GM12878 (cell line): ENCODE results near the gene PLIN3. TPM values are rescaled to one million over a fixed set of nuclear protein-coding genes. Genes with fewer than 3 reads are reported as not detected.

Experiments used
- ASH2L ChIP-seq: fragments of 300-600, 200-600 bp; sonication (generic); IDR thresholded peaks from 2 replicates; pipeline ENCODE4 v1.6.1; 2017; ENCODE audit warnings: low read depth, mild to moderate bottlenecking, borderline replicate concordance
- BHLHE40 ChIP-seq, 2 experiments: fragments of 450-650 bp in 1 of 2; IDR thresholded peaks; 2 replicates each; pipeline ENCODE4 v1.6.1; 2011 to 2017; ENCODE audit warnings: low read depth in 2 of 2, borderline replicate concordance in 1 of 2, improper control_type of control experiment in 1 of 2, low read length in 1 of 2, mild to moderate bottlenecking in 1 of 2
- CEBPB ChIP-seq, 2 experiments: fragments of 150-350 bp in 1 of 2; IDR thresholded peaks; 2 replicates each; pipeline ENCODE4 v1.6.1; 2012 to 2014; ENCODE audit warnings: low read depth in 2 of 2, low read length in 2 of 2, borderline replicate concordance in 1 of 2, inconsistent platforms in 1 of 2
- CREM ChIP-seq: IDR thresholded peaks from 2 replicates; pipeline ENCODE4 v1.6.1; 2014; ENCODE audit warnings: antibody characterized with exemption, low read depth
- IKZF1 ChIP-seq: fragments of 450-650 bp; conservative IDR thresholded peaks from 2 replicates; pipeline ENCODE4 v1.6.1; 2017; ENCODE audit warnings: antibody characterized with exemption, mild to moderate bottlenecking
- KAT2A ChIP-seq: conservative IDR thresholded peaks from 2 replicates; pipeline ENCODE4 v1.6.1; 2011; ENCODE audit warnings: low read depth, low read length; ENCODE audit not compliant: control insufficient read depth
- LARP7 ChIP-seq: fragments of 450-650 bp; IDR thresholded peaks from 2 replicates; pipeline ENCODE4 v1.6.1; 2017; ENCODE audit warnings: mild to moderate bottlenecking
- MYC ChIP-seq: IDR thresholded peaks from 2 replicates; pipeline ENCODE4 v1.6.1; 2011; ENCODE audit warnings: mild to moderate bottlenecking, low read length, moderate library complexity, inconsistent platforms; ENCODE audit not compliant: insufficient read depth, insufficient replicate concordance, insufficient read length, severe bottlenecking
- NFYB ChIP-seq: IDR thresholded peaks from 2 replicates; pipeline ENCODE4 v1.6.1; 2011; ENCODE audit warnings: low read depth, mild to moderate bottlenecking, low read length, improper control_type of control experiment, moderate library complexity; ENCODE audit not compliant: insufficient read depth
- NR2C1 ChIP-seq: fragments of 450-650 bp; IDR thresholded peaks from 2 replicates; pipeline ENCODE4 v1.6.1; 2017; ENCODE audit warnings: antibody characterized with exemption, mild to moderate bottlenecking, moderate library complexity
- RCOR1 ChIP-seq: conservative IDR thresholded peaks from 2 replicates; pipeline ENCODE4 v1.6.1; 2012; ENCODE audit warnings: low read depth, low read length, improper control_type of control experiment
- RELA ChIP-seq: fragments of 450-650 bp; IDR thresholded peaks from 2 replicates; pipeline ENCODE4 v1.8.0; 2014; ENCODE audit warnings: borderline replicate concordance; ENCODE audit not compliant: partially characterized antibody
- SREBF1 ChIP-seq: IDR thresholded peaks from 2 replicates; pipeline ENCODE4 v1.6.1; 2012; ENCODE audit warnings: mild to moderate bottlenecking, low read length
- STAT1 ChIP-seq: fragments of 450-650 bp; conservative IDR thresholded peaks from 2 replicates; pipeline ENCODE4 v1.6.1; 2014; ENCODE audit warnings: antibody characterized with exemption, mild to moderate bottlenecking
- SUZ12 ChIP-seq: fragments of 200-600 bp; sonication (generic); IDR thresholded peaks from one replicate; pipeline ENCODE4 v1.6.1; 2018; ENCODE audit warnings: antibody characterized with exemption, mild to moderate bottlenecking; ENCODE audit not compliant: unreplicated experiment
- ZZZ3 ChIP-seq: IDR thresholded peaks from 2 replicates; pipeline ENCODE4 v1.6.1; 2011; ENCODE audit warnings: low read depth; ENCODE audit not compliant: control insufficient read depth, insufficient read length
- polyA plus RNA-seq, 11 experiments: library from polyadenylated mRNA; depleted of rRNA in 4 of 11; unstranded in 6 of 11; stranded (reverse) in 5 of 11; fragments of >200 nt; fragmentation: Nextera tagmentation in 4 of 11; fragmentation: Illumina TruSeq in 1 of 11; extraction: Ambion mirVana in 4 of 11; extraction: Trizol in 1 of 11; gene quantifications; 1 replicate in 1 of 11; 2 replicates in 10 of 11; pipeline versions ENCODE4 v1.2.1 to v1.2.3, GENCODE V29; 2011 to 2016; ENCODE audit warnings: inconsistent platforms in 2 of 11, missing spikeins in 2 of 11, low read depth in 1 of 11
- total RNA-seq, 4 experiments: library from RNA; depleted of rRNA in 3 of 4; stranded (reverse); fragments of >200 nt in 3 of 4; fragmentation: Illumina TruSeq in 1 of 4; extraction: Trizol in 1 of 4; gene quantifications; 2 replicates each; pipeline versions ENCODE4 v1.2.1 to v1.2.3, GENCODE V29; 2013 to 2021
- TF ChIP-seq, protein P1 (sequence below): fragments of 450-650 bp; IDR thresholded peaks from 2 replicates; pipeline ENCODE4 v1.6.1; 2018; ENCODE audit warnings: mild to moderate bottlenecking, low read depth, moderate library complexity; ENCODE audit not compliant: partially characterized antibody
- TF ChIP-seq, protein P2 (sequence below): IDR thresholded peaks from 2 replicates; pipeline ENCODE4 v1.6.1; 2011; ENCODE audit warnings: borderline replicate concordance, low read depth, mild to moderate bottlenecking, moderate library complexity, low read length; ENCODE audit not compliant: insufficient read depth, poor library complexity, severe bottlenecking
- TF ChIP-seq, protein P3 (sequence below): fragments of 450-650 bp; formaldehyde crosslinking; IDR thresholded peaks from 2 replicates; pipeline ENCODE4 v1.4.0; 2022; ENCODE audit warnings: mild to moderate bottlenecking, moderate library complexity
- TF ChIP-seq, protein P4 (sequence below): fragments of 450-650 bp; IDR thresholded peaks from 2 replicates; pipeline ENCODE4 v1.6.1; 2017; ENCODE audit warnings: low read depth, mild to moderate bottlenecking, moderate library complexity

The PLIN3 gene
- total and polyA plus RNA-seq, 10 of the 15 experiments (the other 5 are each of a cell fraction or from before 2014, with no cell fraction given) = 7.7 to 71.4 (median 66.8) TPM

DNA sequence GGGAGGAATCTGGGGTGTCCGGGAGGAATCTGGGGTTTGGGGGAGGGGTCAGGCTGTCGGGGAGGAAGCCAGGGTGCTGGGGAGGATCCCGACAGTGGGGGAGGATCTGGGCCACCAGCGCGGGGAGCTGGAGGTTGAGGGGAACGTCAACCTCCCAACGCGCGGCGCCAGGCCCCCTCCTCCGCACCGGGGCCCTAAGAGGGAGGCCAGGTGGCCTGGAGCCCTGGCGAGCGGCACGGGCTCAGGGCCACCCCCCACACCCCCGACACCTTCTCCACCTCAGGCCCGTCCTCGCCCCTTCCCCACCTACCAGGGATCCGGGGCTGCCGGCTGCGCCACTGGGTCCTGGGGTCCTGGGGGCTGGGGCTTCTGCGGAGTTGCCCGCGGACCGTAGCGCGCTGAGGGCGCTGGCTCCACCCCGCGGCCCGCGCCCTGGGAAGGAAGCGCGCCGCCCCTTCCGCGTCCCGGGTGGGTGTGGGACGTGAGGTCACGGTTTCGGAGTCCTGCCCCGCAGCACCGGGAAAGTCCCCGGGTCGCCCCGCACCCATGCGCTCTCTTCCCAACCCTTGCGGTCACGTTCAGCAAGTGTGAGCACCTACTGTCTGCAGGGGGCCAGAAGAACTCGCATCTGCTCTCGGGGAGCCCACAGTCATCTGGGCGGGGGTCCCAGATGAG, 36.0 kb downstream of the PLIN3 start, which contains the start of gene TICAM1 (continued):
- no peak for TF ChIP-seq NFYB
- no peak for TF ChIP-seq MYC
- TF ChIP-seq RCOR1 = no peak
- TF ChIP-seq, protein P1, sequence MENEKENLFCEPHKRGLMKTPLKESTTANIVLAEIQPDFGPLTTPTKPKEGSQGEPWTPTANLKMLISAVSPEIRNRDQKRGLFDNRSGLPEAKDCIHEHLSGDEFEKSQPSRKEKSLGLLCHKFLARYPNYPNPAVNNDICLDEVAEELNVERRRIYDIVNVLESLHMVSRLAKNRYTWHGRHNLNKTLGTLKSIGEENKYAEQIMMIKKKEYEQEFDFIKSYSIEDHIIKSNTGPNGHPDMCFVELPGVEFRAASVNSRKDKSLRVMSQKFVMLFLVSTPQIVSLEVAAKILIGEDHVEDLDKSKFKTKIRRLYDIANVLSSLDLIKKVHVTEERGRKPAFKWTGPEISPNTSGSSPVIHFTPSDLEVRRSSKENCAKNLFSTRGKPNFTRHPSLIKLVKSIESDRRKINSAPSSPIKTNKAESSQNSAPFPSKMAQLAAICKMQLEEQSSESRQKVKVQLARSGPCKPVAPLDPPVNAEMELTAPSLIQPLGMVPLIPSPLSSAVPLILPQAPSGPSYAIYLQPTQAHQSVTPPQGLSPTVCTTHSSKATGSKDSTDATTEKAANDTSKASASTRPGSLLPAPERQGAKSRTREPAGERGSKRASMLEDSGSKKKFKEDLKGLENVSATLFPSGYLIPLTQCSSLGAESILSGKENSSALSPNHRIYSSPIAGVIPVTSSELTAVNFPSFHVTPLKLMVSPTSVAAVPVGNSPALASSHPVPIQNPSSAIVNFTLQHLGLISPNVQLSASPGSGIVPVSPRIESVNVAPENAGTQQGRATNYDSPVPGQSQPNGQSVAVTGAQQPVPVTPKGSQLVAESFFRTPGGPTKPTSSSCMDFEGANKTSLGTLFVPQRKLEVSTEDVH = no peak
- TF ChIP-seq, protein P2, sequence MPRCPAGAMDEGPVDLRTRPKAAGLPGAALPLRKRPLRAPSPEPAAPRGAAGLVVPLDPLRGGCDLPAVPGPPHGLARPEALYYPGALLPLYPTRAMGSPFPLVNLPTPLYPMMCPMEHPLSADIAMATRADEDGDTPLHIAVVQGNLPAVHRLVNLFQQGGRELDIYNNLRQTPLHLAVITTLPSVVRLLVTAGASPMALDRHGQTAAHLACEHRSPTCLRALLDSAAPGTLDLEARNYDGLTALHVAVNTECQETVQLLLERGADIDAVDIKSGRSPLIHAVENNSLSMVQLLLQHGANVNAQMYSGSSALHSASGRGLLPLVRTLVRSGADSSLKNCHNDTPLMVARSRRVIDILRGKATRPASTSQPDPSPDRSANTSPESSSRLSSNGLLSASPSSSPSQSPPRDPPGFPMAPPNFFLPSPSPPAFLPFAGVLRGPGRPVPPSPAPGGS = peak; percentile 70
- peak; percentile 97 for TF ChIP-seq IKZF1
- no peak for TF ChIP-seq SUZ12
- no peak for TF ChIP-seq KAT2A
- peak; percentile 88 for TF ChIP-seq LARP7
- TF ChIP-seq SREBF1 = no peak
- peak; percentile 96 for TF ChIP-seq RELA
- TF ChIP-seq NR2C1 = no peak; the same call in 1 of the 2 replicates
- TF ChIP-seq, protein P3, sequence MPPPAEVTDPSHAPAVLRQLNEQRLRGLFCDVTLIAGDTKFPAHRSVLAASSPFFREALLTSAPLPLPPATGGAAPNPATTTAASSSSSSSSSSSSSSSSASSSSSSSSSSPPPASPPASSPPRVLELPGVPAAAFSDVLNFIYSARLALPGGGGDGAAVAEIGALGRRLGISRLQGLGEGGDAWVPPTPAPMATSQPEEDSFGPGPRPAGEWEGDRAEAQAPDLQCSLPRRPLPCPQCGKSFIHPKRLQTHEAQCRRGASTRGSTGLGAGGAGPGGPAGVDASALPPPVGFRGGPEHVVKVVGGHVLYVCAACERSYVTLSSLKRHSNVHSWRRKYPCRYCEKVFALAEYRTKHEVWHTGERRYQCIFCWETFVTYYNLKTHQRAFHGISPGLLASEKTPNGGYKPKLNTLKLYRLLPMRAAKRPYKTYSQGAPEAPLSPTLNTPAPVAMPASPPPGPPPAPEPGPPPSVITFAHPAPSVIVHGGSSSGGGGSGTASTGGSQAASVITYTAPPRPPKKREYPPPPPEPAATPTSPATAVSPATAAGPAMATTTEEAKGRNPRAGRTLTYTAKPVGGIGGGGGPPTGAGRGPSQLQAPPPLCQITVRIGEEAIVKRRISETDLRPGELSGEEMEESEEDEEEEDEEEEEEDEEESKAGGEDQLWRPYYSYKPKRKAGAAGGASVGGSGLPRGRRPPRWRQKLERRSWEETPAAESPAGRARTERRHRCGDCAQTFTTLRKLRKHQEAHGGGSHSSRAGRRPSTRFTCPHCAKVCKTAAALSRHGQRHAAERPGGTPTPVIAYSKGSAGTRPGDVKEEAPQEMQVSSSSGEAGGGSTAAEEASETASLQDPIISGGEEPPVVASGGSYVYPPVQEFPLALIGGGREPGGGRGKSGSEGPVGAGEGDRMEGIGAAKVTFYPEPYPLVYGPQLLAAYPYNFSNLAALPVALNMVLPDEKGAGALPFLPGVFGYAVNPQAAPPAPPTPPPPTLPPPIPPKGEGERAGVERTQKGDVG = no peak
- TF ChIP-seq, protein P4, sequence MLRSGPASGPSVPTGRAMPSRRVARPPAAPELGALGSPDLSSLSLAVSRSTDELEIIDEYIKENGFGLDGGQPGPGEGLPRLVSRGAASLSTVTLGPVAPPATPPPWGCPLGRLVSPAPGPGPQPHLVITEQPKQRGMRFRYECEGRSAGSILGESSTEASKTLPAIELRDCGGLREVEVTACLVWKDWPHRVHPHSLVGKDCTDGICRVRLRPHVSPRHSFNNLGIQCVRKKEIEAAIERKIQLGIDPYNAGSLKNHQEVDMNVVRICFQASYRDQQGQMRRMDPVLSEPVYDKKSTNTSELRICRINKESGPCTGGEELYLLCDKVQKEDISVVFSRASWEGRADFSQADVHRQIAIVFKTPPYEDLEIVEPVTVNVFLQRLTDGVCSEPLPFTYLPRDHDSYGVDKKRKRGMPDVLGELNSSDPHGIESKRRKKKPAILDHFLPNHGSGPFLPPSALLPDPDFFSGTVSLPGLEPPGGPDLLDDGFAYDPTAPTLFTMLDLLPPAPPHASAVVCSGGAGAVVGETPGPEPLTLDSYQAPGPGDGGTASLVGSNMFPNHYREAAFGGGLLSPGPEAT = peak; percentile 84
- peak; percentile 89 to 93 for TF ChIP-seq BHLHE40 (IDR thresholded peaks at IDR 0.05; ENCODE audit: borderline replicate concordance in 1 of 2, low read depth in 2 of 2, low read length in 1 of 2)
- no peak for TF ChIP-seq ZZZ3
- TF ChIP-seq CREM = 0 out of 2 replicates have a peak, but pooled peaks have one; percentile 40
- TF ChIP-seq ASH2L = no peak
- TF ChIP-seq CEBPB (IDR thresholded peaks at IDR 0.05; ENCODE audit: borderline replicate concordance in 1 of 2, low read depth in 2 of 2, low read length in 2 of 2) = no peak
- TF ChIP-seq STAT1 = no peak
